ENCODE measurements around the gene ZNHIT2. TPM values are rescaled to one million over a fixed set of nuclear protein-coding genes. Genes with fewer than 3 reads are reported as not detected.

ZNHIT2 gene
- total RNA-seq, 1 donor from 2014 or later: 7.5 TPM

- H3K4me1 ChIP-seq: peaks cover 8% of the 10 kb centered on the region
- TF ChIP-seq CTCF (IDR thresholded peaks at IDR 0.05): no peak
- peak overlapping the region; percentile 94 for H3K27ac ChIP-seq
- ATAC-seq: no peak
- peaks cover 12% of the 10 kb centered on the region for H3K36me3 ChIP-seq
- H3K27me3 ChIP-seq: no peaks in the 10 kb centered on the region
- peak overlapping the region; percentile 90 for H3K4me3 ChIP-seq
- DNase-seq: no peak
- intact Hi-C loops (cut with DNase I): no loop called here
- no peaks in the 10 kb centered on the region for H3K9me3 ChIP-seq
Observed at GRCh38 chr11:65096926-65097325, 20.6 kb downstream of the ZNHIT2 start.

- peak; percentile 94 for DNase-seq
- peaks cover 12% of the 10 kb centered on the region for H3K36me3 ChIP-seq
- H3K27me3 ChIP-seq: no peaks in the 10 kb centered on the region
- no peaks in the 10 kb centered on the region for H3K9me3 ChIP-seq
- TF ChIP-seq CTCF (IDR thresholded peaks at IDR 0.05): no peak
- peaks cover 8% of the 10 kb centered on the region for H3K4me1 ChIP-seq
- peak within 1 kb of the TSS; percentile 90 for H3K4me3 ChIP-seq
- ATAC-seq: peak; percentile 96
- intact Hi-C loops (cut with DNase I): no loop called here
- H3K27ac ChIP-seq: peak within 1 kb of the TSS; percentile 94
Observed at GRCh38 chr11:65095974-65096806, 21.3 kb downstream of the ZNHIT2 start, which contains the start of gene VPS51. Gene VPS51, plus strand, starts transcription at chr11:65096214. Its CDS starts 37 bp downstream, at chr11:65096251.

- H3K9me3 ChIP-seq: no peaks in the 10 kb centered on the region
- H3K27ac ChIP-seq: peak overlapping the region; percentile 94
- DNase-seq (no peak), ATAC-seq (no peak)
- no peaks in the 10 kb centered on the region for H3K27me3 ChIP-seq
- H3K4me1 ChIP-seq: peaks cover 8% of the 10 kb centered on the region
- TF ChIP-seq CTCF (IDR thresholded peaks at IDR 0.05): no peak
- H3K4me3 ChIP-seq: peak overlapping the region; percentile 90
- intact Hi-C loops (cut with DNase I): no loop called here
- H3K36me3 ChIP-seq: peaks cover 12% of the 10 kb centered on the region
Observed at GRCh38 chr11:65095427-65095826, 22.1 kb downstream of the ZNHIT2 start.

GRCh38 chr11:65090628-65091027, 26.9 kb downstream of the ZNHIT2 start:
- no peak for ATAC-seq
- no peaks in the 10 kb centered on the region for H3K4me1 ChIP-seq
- intact Hi-C loops (cut with DNase I): no loop called here

GRCh38 chr11:65089621-65090020, 27.9 kb downstream of the ZNHIT2 start:
- Histone ChIP-seq H3K9me3 (no peaks in the 10 kb centered on the region), H3K27ac (no peak overlapping the region), H3K27me3 (no peaks in the 10 kb centered on the region), H3K36me3 (peaks cover 44% of the 10 kb centered on the region), H3K4me3 (no peak overlapping the region), H3K4me1 (peaks cover 6% of the 10 kb centered on the region)
- intact Hi-C loops (cut with DNase I): no loop called here
- ATAC-seq (no peak), DNase-seq (no peak)
- no peak for TF ChIP-seq CTCF (IDR thresholded peaks at IDR 0.05)

More at GRCh38 chr11:65090628-65091027, 26.9 kb downstream of the ZNHIT2 start:
- no peak for TF ChIP-seq CTCF (IDR thresholded peaks at IDR 0.05)
- H3K36me3 ChIP-seq: peaks cover 38% of the 10 kb centered on the region
- no peak overlapping the region for H3K4me3 ChIP-seq
- no peak for DNase-seq
- H3K27ac ChIP-seq: no peak overlapping the region
- H3K27me3 ChIP-seq: no peaks in the 10 kb centered on the region
- no peaks in the 10 kb centered on the region for H3K9me3 ChIP-seq
